ENCODE measurements around the gene SLC23A3. TPM values are rescaled to one million over a fixed set of nuclear protein-coding genes. Genes with fewer than 3 reads are reported as not detected.

SLC23A3 gene
- total and polyA plus RNA-seq, 9 of the 15 experiments (the other 6 are each of a cell fraction or from before 2014, with no cell fraction given): 0.06 to 0.64 (median 0.16) TPM

DNA sequence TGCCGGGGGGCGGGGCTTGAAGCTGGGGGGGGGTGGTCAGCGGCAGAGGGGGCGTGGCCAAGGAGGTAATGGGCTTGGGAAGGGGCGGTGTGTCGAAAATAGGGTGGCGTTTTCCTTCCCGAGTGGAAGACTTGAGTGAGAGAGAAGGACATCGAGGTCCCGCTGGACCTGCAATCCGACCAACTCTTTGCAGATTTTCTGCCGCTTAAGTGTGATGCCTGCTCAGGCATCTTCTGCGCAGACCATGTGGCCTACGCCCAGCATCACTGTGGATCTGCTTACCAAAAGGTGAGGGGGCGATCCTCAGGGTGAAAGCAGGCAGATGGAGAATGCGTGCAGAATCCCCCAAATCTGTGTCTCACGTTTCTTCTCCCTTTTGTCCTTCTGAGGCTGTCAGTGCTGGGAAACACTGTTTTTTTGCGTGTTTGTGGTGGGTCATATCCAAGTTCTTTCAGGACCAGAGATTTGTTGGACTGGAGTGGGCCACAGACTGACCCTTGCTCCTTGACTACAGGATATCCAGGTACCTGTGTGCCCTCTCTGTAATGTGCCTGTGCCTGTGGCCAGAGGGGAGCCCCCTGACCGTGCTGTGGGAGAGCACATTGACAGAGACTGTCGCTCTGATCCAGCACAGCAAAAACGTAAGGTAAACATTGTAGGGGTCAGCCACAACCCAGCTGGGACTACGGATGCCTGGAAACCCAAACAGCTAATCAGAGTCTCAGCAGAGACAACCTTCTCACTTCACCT is 37.5 kb upstream of the SLC23A3 start:
- DNase-seq (ENCODE audit: extremely low read depth in 1 of 4, low spot score in 3 of 4) (peak in 1 of 4 experiments; percentile 90), ATAC-seq (no peak; the same call in 2 of the 3 replicates), FAIRE-seq (peak; percentile 67)
- H3K36me3 ChIP-seq (ENCODE audit: control insufficient read depth, insufficient read depth, low read length): peaks cover 46% of the 10 kb centered on the region; the same call in 2 of the 3 replicates
- ChIA-PET CTCF (ENCODE audit: low intra/inter-chr PET ratio) (no interaction called here), POLR2A (interaction anchor here (0.7 to 1.4 kb wide), 6 partner anchors 8 to 72 kb away, joined by 3 to 6 read pairs (median 4); partner anchors contain the start of gene DNAJB2)
- peaks cover 11% of the 10 kb centered on the region; the same call in 1 of the 2 replicates for H4K20me1 ChIP-seq (replicated peaks; ENCODE audit: control insufficient read depth, insufficient read depth, low read length)
- TF ChIP-seq FOS (IDR thresholded peaks at IDR 0.05; ENCODE audit: extremely low read depth, insufficient read length) (no peak), ZZZ3 (IDR thresholded peaks at IDR 0.05) (no peak), KDM5B (IDR thresholded peaks at IDR 0.05; ENCODE audit: insufficient replicate concordance, low read depth, low read length) (peak; percentile 3), ZNF407 (IDR thresholded peaks at IDR 0.05; ENCODE audit: low read depth) (peak; percentile 49; the same call in 1 of the 2 replicates)
- TF ChIP-seq, protein P1, sequence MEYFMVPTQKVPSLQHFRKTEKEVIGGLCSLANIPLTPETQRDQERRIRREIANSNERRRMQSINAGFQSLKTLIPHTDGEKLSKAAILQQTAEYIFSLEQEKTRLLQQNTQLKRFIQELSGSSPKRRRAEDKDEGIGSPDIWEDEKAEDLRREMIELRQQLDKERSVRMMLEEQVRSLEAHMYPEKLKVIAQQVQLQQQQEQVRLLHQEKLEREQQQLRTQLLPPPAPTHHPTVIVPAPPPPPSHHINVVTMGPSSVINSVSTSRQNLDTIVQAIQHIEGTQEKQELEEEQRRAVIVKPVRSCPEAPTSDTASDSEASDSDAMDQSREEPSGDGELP (CRISPR knock-in tag; IDR thresholded peaks at IDR 0.05; ENCODE audit: borderline replicate concordance): peak; percentile 32; the same call in 1 of the 2 replicates
- TF ChIP-seq, protein P2, sequence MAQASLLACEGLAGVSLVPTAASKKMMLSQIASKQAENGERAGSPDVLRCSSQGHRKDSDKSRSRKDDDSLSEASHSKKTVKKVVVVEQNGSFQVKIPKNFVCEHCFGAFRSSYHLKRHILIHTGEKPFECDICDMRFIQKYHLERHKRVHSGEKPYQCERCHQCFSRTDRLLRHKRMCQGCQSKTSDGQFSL (CRISPR knock-in tag; IDR thresholded peaks at IDR 0.05): peak; percentile 12; the same call in 1 of the 2 replicates
- TF ChIP-seq, protein P2 (tag; IDR thresholded peaks at IDR 0.05): no peak; a peak in 1 of 4 replicates
- H3K4me2 ChIP-seq (ENCODE audit: insufficient read depth, low read length): peak overlapping the region; percentile 84
- H3K27ac ChIP-seq (ENCODE audit: extremely low read depth, low read depth, low read length): peak overlapping the region; percentile 75; the same call in 2 of the 3 replicates
- H3K9ac ChIP-seq (ENCODE audit: insufficient read depth in 1 of 2, low read depth in 2 of 2, low read length in 2 of 2): peak overlapping the region; percentile 38 to 93
- H2AFZ ChIP-seq (ENCODE audit: low read depth, low read length): no peak overlapping the region
- in situ Hi-C loops (cut with MboI) (loop anchor here (5.0 kb wide), 1 partner anchor 35 kb away; the partner anchor contains the start of gene SLC23A3), intact Hi-C loops (cut with micrococcal nuclease) (loop anchor here (2.0 kb wide), 1 partner anchor 31 kb away; the partner anchor contains the start of gene CNPPD1)
- no peaks in the 10 kb centered on the region for H3K9me1 ChIP-seq (ENCODE audit: control insufficient read depth, insufficient read depth, low read length)
- H3K79me2 ChIP-seq (ENCODE audit: control insufficient read depth, insufficient read depth, low read length): no peaks in the 10 kb centered on the region
- WGBS (ENCODE audit: insufficient coverage, low coverage, missing lambda C conversion rate): 31% methylated on average over 11 of the region's 22 CpGs
- H3K4me3 ChIP-seq: peak overlapping the region; percentile 61
- 0 out of 2 replicates have a peak, but pooled peaks cover 2% of the 10 kb centered on the region for H3K9me3 ChIP-seq (replicated peaks; ENCODE audit: control insufficient read depth, insufficient read depth, low read depth, low read length)
- no peaks in the 10 kb centered on the region for H3K27me3 ChIP-seq (ENCODE audit: control insufficient read depth in 2 of 2, insufficient read depth in 2 of 2, low read length in 2 of 2)
- H3K4me1 ChIP-seq (replicated peaks in 1 of 2; ENCODE audit: control insufficient read depth in 2 of 2, insufficient read depth in 2 of 2, low read length in 2 of 2): peaks cover 16 to 17% of the 10 kb centered on the region in 2 experiments; a peak in 4 of 5 replicates
- TSS peak; percentile 82 for BruUV-seq (replicated peaks)
